ENCODE results near the gene LSM2. TPM values are rescaled to one million over a fixed set of nuclear protein-coding genes. Genes with fewer than 3 reads are reported as not detected.

The LSM2 gene
- total RNA-seq, 2 experiments from 2014 or later, result 78.4 to 82.6 TPM

- Histone ChIP-seq H2AFZ (ENCODE audit: low read length) (peak within 1 kb of the TSS; percentile 59; the same call in 1 of the 2 replicates), H3K9me3 (ENCODE audit: low read length) (no peaks in the 10 kb centered on the region), H3K27ac (ENCODE audit: low read depth, low read length, poor library complexity, severe bottlenecking) (peak within 1 kb of the TSS; percentile 67), H3K4me3 (ENCODE audit: low read depth, low read length, poor library complexity, severe bottlenecking) (peak within 1 kb of the TSS; percentile 76), H3K79me2 (ENCODE audit: insufficient read depth, low read depth, low read length) (peaks cover 28% of the 10 kb centered on the region), H3K9me2 (ENCODE audit: insufficient read depth, low read length) (no peaks in the 10 kb centered on the region), H3K4me1 (ENCODE audit: insufficient read depth, low read length, poor library complexity, severe bottlenecking) (peaks cover 49% of the 10 kb centered on the region), H4K20me1 (ENCODE audit: insufficient read depth, low read length) (no peaks in the 10 kb centered on the region), H3K4me2 (ENCODE audit: low read length) (peak within 1 kb of the TSS; percentile 91), H3K36me3 (ENCODE audit: insufficient read depth, low read length) (no peaks in the 10 kb centered on the region)
- POLR2A ChIA-PET, result interaction anchor here (0.6 to 2.2 kb wide), 12 partner anchors 11 to 240 kb away, joined by 3 to 14 read pairs (median 4); partner anchors contain the start of genes ABHD16A, CLIC1, GPANK1 and LSM2
- intact Hi-C loops (cut with micrococcal nuclease; ENCODE audit: unreplicated experiment), result loop anchor here (2.0 kb wide), 2 partner anchors 31 to 89 kb away; no protein-coding TSS in a partner anchor
- CTCF ChIA-PET (ENCODE audit: unreplicated experiment), result interaction anchor here (0.9 to 1.1 kb wide), 3 partner anchors 20 to 58 kb away, joined by 3 to 4 read pairs (median 3); no protein-coding TSS in a partner anchor
- no TSS peak for BruUV-seq (replicated peaks)
- TF ChIP-seq EZH2phosphoT487 (IDR thresholded peaks at IDR 0.05; ENCODE audit: borderline replicate concordance, low read depth, low read length), result no peak
- TF ChIP-seq, protein P1, sequence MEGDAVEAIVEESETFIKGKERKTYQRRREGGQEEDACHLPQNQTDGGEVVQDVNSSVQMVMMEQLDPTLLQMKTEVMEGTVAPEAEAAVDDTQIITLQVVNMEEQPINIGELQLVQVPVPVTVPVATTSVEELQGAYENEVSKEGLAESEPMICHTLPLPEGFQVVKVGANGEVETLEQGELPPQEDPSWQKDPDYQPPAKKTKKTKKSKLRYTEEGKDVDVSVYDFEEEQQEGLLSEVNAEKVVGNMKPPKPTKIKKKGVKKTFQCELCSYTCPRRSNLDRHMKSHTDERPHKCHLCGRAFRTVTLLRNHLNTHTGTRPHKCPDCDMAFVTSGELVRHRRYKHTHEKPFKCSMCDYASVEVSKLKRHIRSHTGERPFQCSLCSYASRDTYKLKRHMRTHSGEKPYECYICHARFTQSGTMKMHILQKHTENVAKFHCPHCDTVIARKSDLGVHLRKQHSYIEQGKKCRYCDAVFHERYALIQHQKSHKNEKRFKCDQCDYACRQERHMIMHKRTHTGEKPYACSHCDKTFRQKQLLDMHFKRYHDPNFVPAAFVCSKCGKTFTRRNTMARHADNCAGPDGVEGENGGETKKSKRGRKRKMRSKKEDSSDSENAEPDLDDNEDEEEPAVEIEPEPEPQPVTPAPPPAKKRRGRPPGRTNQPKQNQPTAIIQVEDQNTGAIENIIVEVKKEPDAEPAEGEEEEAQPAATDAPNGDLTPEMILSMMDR (conservative IDR thresholded peaks at IDR 0.05; ENCODE audit: low read length), result no peak
- DNase-seq (ENCODE audit: low spot score), result peak; percentile 94
Observed at GRCh38 chr6:31827286-31828079, 20.7 kb upstream of the LSM2 start, which contains the start of gene HSPA1B. TSS of gene HSPA1B (plus strand) at chr6:31827738. CDS start at chr6:31827951, 213 bp downstream.

DNA sequence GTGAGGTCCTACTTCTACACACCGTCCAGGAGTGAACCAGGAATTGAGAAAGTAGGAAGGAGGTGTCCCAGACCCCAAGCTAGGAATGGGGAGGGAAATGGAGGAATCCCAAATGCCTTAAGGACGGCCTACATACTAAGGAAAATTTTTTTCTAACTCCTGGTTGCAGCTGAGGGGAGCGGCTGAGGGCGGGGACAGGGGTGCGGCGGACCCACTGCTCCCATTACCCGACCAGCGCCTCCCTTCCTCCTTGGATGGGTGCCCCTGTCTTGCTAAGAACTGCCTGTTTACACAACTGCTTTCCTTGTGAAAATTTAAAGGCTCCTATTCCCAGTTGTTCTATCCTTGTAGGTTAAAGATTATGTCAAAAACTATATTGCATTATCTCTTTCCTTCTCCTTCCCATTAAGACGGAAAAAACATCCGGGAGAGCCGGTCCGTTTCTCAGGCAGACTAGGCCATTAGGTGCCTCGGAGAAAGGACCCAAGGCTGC lies 20.1 kb upstream of the LSM2 start:
- TF ChIP-seq, protein P1 (conservative IDR thresholded peaks at IDR 0.05; ENCODE audit: low read length), result no peak; the same call in 1 of the 2 replicates
- TF ChIP-seq EZH2phosphoT487 (IDR thresholded peaks at IDR 0.05; ENCODE audit: borderline replicate concordance, low read depth, low read length), result no peak
- peak overlapping the region; percentile 59; the same call in 1 of the 2 replicates for H2AFZ ChIP-seq (ENCODE audit: low read length)
- peak overlapping the region; percentile 91 for H3K4me2 ChIP-seq (ENCODE audit: low read length)
- no peak for DNase-seq (ENCODE audit: low spot score)
- ChIA-PET CTCF (ENCODE audit: unreplicated experiment) (interaction anchor here (0.9 to 1.1 kb wide), 3 partner anchors 20 to 57 kb away, joined by 3 to 4 read pairs (median 3); no protein-coding TSS in a partner anchor), POLR2A (interaction anchor here (0.6 to 2.2 kb wide), 13 partner anchors 12 to 240 kb away, joined by 3 to 14 read pairs (median 4); partner anchors contain the start of genes ABHD16A, CLIC1, GPANK1 and LSM2)
- H3K27ac ChIP-seq (ENCODE audit: low read depth, low read length, poor library complexity, severe bottlenecking), result peak overlapping the region; percentile 67
- peak overlapping the region; percentile 76 for H3K4me3 ChIP-seq (ENCODE audit: low read depth, low read length, poor library complexity, severe bottlenecking)
- H3K9me3 ChIP-seq (ENCODE audit: low read length), result no peaks in the 10 kb centered on the region
- TSS peak; percentile 97 for BruUV-seq (replicated peaks)
- intact Hi-C loops (cut with micrococcal nuclease; ENCODE audit: unreplicated experiment), result loop anchor here (2.0 kb wide), 2 partner anchors 30 to 88 kb away; no protein-coding TSS in a partner anchor
- peaks cover 24% of the 10 kb centered on the region for H3K79me2 ChIP-seq (ENCODE audit: insufficient read depth, low read depth, low read length)
- H3K9me2 ChIP-seq (ENCODE audit: insufficient read depth, low read length), result no peaks in the 10 kb centered on the region
- H4K20me1 ChIP-seq (ENCODE audit: insufficient read depth, low read length), result no peaks in the 10 kb centered on the region
- H3K36me3 ChIP-seq (ENCODE audit: insufficient read depth, low read length), result no peaks in the 10 kb centered on the region
- peaks cover 47% of the 10 kb centered on the region for H3K4me1 ChIP-seq (ENCODE audit: insufficient read depth, low read length, poor library complexity, severe bottlenecking)
